GM13976 (cell line): ENCODE measurements around the gene EGFL8.
"Not testable (repeated sequence)": the region's sequence is repeated elsewhere in the genome, so short reads cannot be mapped to it uniquely, and the experiment has no call there.

Experiments used
- DNase-seq: peaks from one replicate; pipeline ENCODE4 v3.0.0; 2012; ENCODE audit warnings: low spot score
- in situ Hi-C: fragments of 300-500 bp; cut with MboI; formaldehyde crosslinking; loops from one replicate; pipeline ENCODE4 v1.12.0; 2022; ENCODE audit warnings: low sequenced_read_pairs, mixed read lengths, inconsistent platforms; ENCODE audit not compliant: unreplicated experiment
- TF ChIP-seq, protein P1 (sequence below): IDR thresholded peaks from 2 replicates; pipeline ENCODE4 v1.5.1; 2012; ENCODE audit warnings: borderline replicate concordance, mild to moderate bottlenecking; ENCODE audit not compliant: insufficient read depth; ENCODE audit errors: extremely low read depth, missing control alignments, control extremely low read depth

Gene EGFL8

GRCh38 chr6:32204268-32204715, 39.9 kb downstream of the EGFL8 start:
- DNase-seq: no peak
- in situ Hi-C loops: no loop called here
- TF ChIP-seq, protein P1, sequence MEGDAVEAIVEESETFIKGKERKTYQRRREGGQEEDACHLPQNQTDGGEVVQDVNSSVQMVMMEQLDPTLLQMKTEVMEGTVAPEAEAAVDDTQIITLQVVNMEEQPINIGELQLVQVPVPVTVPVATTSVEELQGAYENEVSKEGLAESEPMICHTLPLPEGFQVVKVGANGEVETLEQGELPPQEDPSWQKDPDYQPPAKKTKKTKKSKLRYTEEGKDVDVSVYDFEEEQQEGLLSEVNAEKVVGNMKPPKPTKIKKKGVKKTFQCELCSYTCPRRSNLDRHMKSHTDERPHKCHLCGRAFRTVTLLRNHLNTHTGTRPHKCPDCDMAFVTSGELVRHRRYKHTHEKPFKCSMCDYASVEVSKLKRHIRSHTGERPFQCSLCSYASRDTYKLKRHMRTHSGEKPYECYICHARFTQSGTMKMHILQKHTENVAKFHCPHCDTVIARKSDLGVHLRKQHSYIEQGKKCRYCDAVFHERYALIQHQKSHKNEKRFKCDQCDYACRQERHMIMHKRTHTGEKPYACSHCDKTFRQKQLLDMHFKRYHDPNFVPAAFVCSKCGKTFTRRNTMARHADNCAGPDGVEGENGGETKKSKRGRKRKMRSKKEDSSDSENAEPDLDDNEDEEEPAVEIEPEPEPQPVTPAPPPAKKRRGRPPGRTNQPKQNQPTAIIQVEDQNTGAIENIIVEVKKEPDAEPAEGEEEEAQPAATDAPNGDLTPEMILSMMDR: no peak

GRCh38 chr6:32208996-32209395, 44.6 kb downstream of the EGFL8 start:
- in situ Hi-C loops: no loop called here
- no peak for DNase-seq
- TF ChIP-seq, protein P1: no peak

GRCh38 chr6:32210191-32210601, 45.8 kb downstream of the EGFL8 start:
- in situ Hi-C loops: no loop called here
- TF ChIP-seq, protein P1: no peak
- DNase-seq: no peak

- in situ Hi-C loops: not testable (repeated sequence)
Observed at GRCh38 chr6:32211432-32211831, 47.0 kb downstream of the EGFL8 start.

DNA sequence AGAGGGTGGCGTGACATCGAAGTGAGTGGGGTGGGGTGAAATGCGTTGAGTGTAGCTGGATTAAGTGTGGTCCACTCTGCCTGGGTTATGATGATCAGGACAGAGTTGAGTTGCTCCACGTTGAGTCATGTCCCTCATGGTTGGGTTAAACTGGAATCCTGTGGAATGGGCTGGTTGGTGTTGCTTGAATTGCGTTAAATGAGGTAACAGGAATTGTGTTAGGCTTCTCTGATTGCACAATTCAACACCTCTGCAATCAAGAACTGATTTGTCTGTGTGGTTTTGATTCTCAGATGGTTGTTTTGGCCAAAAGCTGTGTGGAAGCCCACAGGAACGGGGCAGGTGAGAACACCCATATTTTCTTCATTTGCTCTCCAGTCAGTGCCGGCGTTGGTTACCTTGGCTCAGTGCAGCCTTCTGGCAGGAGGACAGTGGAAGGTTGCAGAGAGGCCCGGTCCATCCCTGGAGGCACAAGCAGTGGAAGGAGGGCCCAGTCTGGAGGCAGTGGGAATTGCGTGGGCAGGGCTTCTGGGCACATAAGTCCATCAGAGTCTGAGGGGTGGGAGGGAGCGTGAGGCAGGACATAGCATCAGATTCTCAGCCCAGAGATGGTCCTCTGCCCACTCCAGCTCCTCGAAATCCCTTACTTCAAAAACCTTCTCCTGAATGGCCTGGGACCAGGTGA, 47.8 kb downstream of the EGFL8 start:
- in situ Hi-C loops: no loop called here
- no peak for DNase-seq
- TF ChIP-seq, protein P1: no peak

More at GRCh38 chr6:32211432-32211831, 47.0 kb downstream of the EGFL8 start:
- not testable (repeated sequence) for DNase-seq

- no peak for DNase-seq
- TF ChIP-seq, protein P1: no peak
- in situ Hi-C loops: no loop called here
Observed at GRCh38 chr6:32213649-32214048, 49.3 kb downstream of the EGFL8 start.

DNA sequence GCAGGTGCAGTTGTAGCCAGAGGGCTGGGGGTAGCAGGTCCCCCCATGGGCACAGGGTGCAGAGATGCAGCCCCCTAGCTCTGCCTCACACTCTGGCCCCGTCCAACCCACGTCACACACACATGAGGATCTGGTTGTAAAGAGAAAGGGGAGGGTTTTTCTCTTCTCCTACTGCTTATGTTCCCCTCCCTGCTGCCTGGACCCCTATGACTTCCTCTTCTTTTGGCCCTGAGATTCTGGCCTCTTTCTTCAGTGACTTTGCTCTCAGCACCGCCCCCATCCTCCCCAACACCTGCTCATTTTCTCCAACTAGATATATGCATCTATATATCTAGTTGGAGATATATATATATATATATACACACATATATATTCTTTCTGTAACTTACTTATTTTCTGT, 49.7 kb downstream of the EGFL8 start:
- no peak for DNase-seq
- TF ChIP-seq, protein P1: no peak
- in situ Hi-C loops: no loop called here
